Mesenchymal stem cell (in vitro differentiated cells and primary cell): ENCODE results near the gene MYG1.

Source experiments
- DNase-seq: peaks from one replicate; pipeline ENCODE4 v3.0.0-alpha.2; 2013
- H2AFZ ChIP-seq: one replicate; pipeline ENCODE4 v1.6.1; 2013; ENCODE audit warnings: low read depth, mild to moderate bottlenecking, control low read depth, inconsistent platforms, low read length, moderate library complexity
- H2AK5ac ChIP-seq: 2 replicates; pipeline ENCODE4 v1.6.1; 2013; ENCODE audit warnings: low read length, moderate library complexity, mild to moderate bottlenecking, inconsistent platforms; ENCODE audit not compliant: severe bottlenecking
- H2BK120ac ChIP-seq: one replicate; pipeline ENCODE4 v1.6.1; 2013; ENCODE audit warnings: low read depth, mild to moderate bottlenecking, inconsistent platforms, low read length, moderate library complexity
- H2BK12ac ChIP-seq, 2 experiments: one replicate each; pipeline ENCODE4 v1.6.1; 2013; ENCODE audit warnings: inconsistent platforms in 2 of 2, low read length in 2 of 2, mild to moderate bottlenecking in 2 of 2, moderate library complexity in 2 of 2, control low read depth in 1 of 2
- H2BK15ac ChIP-seq: one replicate; pipeline ENCODE4 v1.6.1; 2013; ENCODE audit warnings: mild to moderate bottlenecking, low read depth, inconsistent platforms; ENCODE audit not compliant: poor library complexity, severe bottlenecking
- H2BK5ac ChIP-seq: 2 replicates; pipeline ENCODE4 v1.6.1; 2013; ENCODE audit warnings: low read depth, mild to moderate bottlenecking, low read length, control low read depth, inconsistent platforms; ENCODE audit not compliant: poor library complexity, severe bottlenecking
- H3K14ac ChIP-seq, 2 experiments: one replicate each; pipeline ENCODE4 v1.6.1; 2013; ENCODE audit warnings: inconsistent platforms in 2 of 2, low read length in 2 of 2, control low read depth in 1 of 2, mild to moderate bottlenecking in 1 of 2, moderate library complexity in 1 of 2
- H3K18ac ChIP-seq, 2 experiments: one replicate each; pipeline ENCODE4 v1.6.1; 2013; ENCODE audit warnings: inconsistent platforms in 2 of 2, low read length in 2 of 2, control low read depth in 1 of 2, low read depth in 1 of 2, mild to moderate bottlenecking in 1 of 2
- H3K23ac ChIP-seq, 2 experiments: one replicate each; pipeline ENCODE4 v1.6.1; 2013; ENCODE audit warnings: inconsistent platforms in 2 of 2, low read length in 2 of 2, mild to moderate bottlenecking in 2 of 2, moderate library complexity in 2 of 2, control low read depth in 1 of 2
- H3K27ac ChIP-seq: 2 replicates; pipeline ENCODE4 v1.5.1; 2013; ENCODE audit warnings: mild to moderate bottlenecking, moderate library complexity, low read length, control low read depth, inconsistent platforms; ENCODE audit not compliant: poor library complexity, severe bottlenecking
- H3K27me3 ChIP-seq, 2 experiments: 2 replicates each; pipeline versions ENCODE4 v1.6.1 to v1.7.0; 2013; ENCODE audit warnings: low read length in 2 of 2, mild to moderate bottlenecking in 2 of 2, moderate library complexity in 2 of 2, control low read depth in 1 of 2, inconsistent platforms in 1 of 2; ENCODE audit not compliant: control insufficient read depth in 1 of 2, insufficient read depth in 1 of 2
- H3K36me3 ChIP-seq, 2 experiments: 2 replicates each; pipeline versions ENCODE4 v1.6.1 to v1.7.0; 2013; ENCODE audit warnings: low read length in 2 of 2, control low read depth in 1 of 2, inconsistent platforms in 1 of 2, low read depth in 1 of 2, mild to moderate bottlenecking in 1 of 2; ENCODE audit not compliant: insufficient read depth in 2 of 2, control insufficient read depth in 1 of 2
- H3K4ac ChIP-seq, 2 experiments: one replicate each; pipeline ENCODE4 v1.6.1; 2013; ENCODE audit warnings: inconsistent platforms in 2 of 2, low read length in 2 of 2, mild to moderate bottlenecking in 2 of 2, moderate library complexity in 2 of 2, control low read depth in 1 of 2, low read depth in 1 of 2
- H3K4me1 ChIP-seq: 2 replicates; pipeline ENCODE4 v1.6.1; 2013; ENCODE audit warnings: low read depth, low read length, control low read depth; ENCODE audit not compliant: control insufficient read depth, insufficient read depth
- H3K4me2 ChIP-seq: 2 replicates; pipeline ENCODE4 v1.6.1; 2013; ENCODE audit warnings: low read length, mild to moderate bottlenecking, inconsistent platforms; ENCODE audit not compliant: poor library complexity, severe bottlenecking
- H3K4me3 ChIP-seq, 2 experiments: 2 replicates each; pipeline versions ENCODE4 v1.5.1 to v1.7.0; 2013; ENCODE audit warnings: low read length in 2 of 2, mild to moderate bottlenecking in 2 of 2, control low read depth in 1 of 2, low read depth in 1 of 2; ENCODE audit not compliant: insufficient read depth in 1 of 2
- H3K79me1 ChIP-seq: replicated peaks from 2 replicates; pipeline ENCODE4 v1.6.1; 2013; ENCODE audit warnings: mild to moderate bottlenecking, control low read depth, low read length, inconsistent platforms; ENCODE audit not compliant: poor library complexity, severe bottlenecking
- H3K9ac ChIP-seq: 2 replicates; pipeline ENCODE4 v1.7.0; 2013; ENCODE audit warnings: mild to moderate bottlenecking, low read length, moderate library complexity
- H3K9me3 ChIP-seq: 2 replicates; pipeline ENCODE4 v1.7.0; 2013; ENCODE audit warnings: mild to moderate bottlenecking, low read length; ENCODE audit not compliant: control insufficient read depth
- H4K8ac ChIP-seq: one replicate; pipeline ENCODE4 v1.6.1; 2013; ENCODE audit warnings: inconsistent platforms, mild to moderate bottlenecking, low read length, moderate library complexity
- H4K91ac ChIP-seq: one replicate; pipeline ENCODE4 v1.6.1; 2013; ENCODE audit warnings: mild to moderate bottlenecking, low read length, inconsistent platforms
- WGBS: methylation state at CpG from one replicate; pipeline ENCODE4 v1.1.7; 2013; ENCODE audit warnings: mixed read lengths; 5-methylcytosine and 5-hydroxymethylcytosine counted together

MYG1 gene

GRCh38 chr12:53324779-53325510 lies 25.4 kb downstream of the MYG1 start:
- H3K4me2 ChIP-seq = peak overlapping the region; percentile 85
- no peak overlapping the region for H3K23ac ChIP-seq
- H3K4me3 ChIP-seq = peak overlapping the region; percentile 55 to 79
- no peaks in the 10 kb centered on the region for H3K9me3 ChIP-seq
- H3K18ac ChIP-seq = peak overlapping the region; percentile 65 to 72
- H3K4me1 ChIP-seq = peaks cover 23% of the 10 kb centered on the region
- H4K8ac ChIP-seq = peak overlapping the region; percentile 76
- H2BK5ac ChIP-seq = no peak overlapping the region
- peak overlapping the region in 1 of 2 experiments; percentile 84 for H2BK12ac ChIP-seq
- H2BK120ac ChIP-seq = peak overlapping the region; percentile 80
- H3K9ac ChIP-seq = peak overlapping the region; percentile 94
- peak; percentile 90 for DNase-seq
- H2AFZ ChIP-seq = peak overlapping the region; percentile 91
- peak overlapping the region; percentile 41 for H3K27ac ChIP-seq
- WGBS = under 1% methylated on average over 46 of the region's 69 CpGs
- no peak overlapping the region for H3K14ac ChIP-seq
- peaks cover 12 to 24% of the 10 kb centered on the region in 2 experiments for H3K27me3 ChIP-seq
- H3K36me3 ChIP-seq = peaks cover 0 to 3% of the 10 kb centered on the region in 2 experiments
- peaks cover 9% of the 10 kb centered on the region for H3K79me1 ChIP-seq
- no peak overlapping the region for H2AK5ac ChIP-seq
- H2BK15ac ChIP-seq = peak overlapping the region; percentile 100
- peak overlapping the region; percentile 20 for H4K91ac ChIP-seq
- peak overlapping the region in 1 of 2 experiments; percentile 86 for H3K4ac ChIP-seq

DNA sequence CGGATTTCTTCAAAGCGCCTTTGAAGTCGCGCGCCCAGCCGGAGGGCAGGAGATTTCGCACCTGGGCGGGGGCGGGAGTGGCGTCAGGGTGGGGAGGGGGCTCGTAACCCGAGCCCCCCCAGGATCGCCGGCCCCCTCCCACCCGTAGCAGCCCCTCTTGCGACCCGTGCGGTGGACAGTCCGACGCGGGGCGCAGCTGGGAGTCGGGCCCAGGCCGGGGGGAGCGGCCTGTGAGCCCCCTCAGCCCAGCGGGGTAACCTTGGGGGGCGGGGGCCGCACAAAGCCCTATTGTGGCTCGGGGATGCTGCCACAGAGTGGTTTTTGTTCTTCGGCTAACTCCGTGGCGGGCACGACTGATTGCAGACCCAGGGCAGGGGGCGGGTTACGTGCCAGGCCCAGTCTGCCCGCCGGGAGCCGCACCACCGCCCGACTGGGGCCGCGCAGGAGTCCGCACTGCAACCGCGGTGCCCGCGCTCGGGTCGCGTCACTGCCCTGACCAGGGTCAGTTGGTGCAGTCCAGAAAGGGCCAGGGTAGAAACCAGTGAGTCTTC lies 26.1 kb downstream of the MYG1 start:
- H4K91ac ChIP-seq = no peak overlapping the region
- no peak overlapping the region for H2AK5ac ChIP-seq
- H3K9me3 ChIP-seq = no peaks in the 10 kb centered on the region
- peak overlapping the region in 1 of 2 experiments; percentile 73 for H3K23ac ChIP-seq
- H2AFZ ChIP-seq = peak overlapping the region; percentile 56
- peaks cover 14 to 24% of the 10 kb centered on the region in 2 experiments for H3K27me3 ChIP-seq
- DNase-seq = peak; percentile 24
- WGBS = 2% methylated on average over 47 of the region's 50 CpGs
- H3K4me3 ChIP-seq = peak overlapping the region; percentile 55 to 79
- peak overlapping the region; percentile 80 for H2BK120ac ChIP-seq
- no peak overlapping the region for H2BK5ac ChIP-seq
- H3K4ac ChIP-seq = peak overlapping the region; percentile 36 to 79
- H3K79me1 ChIP-seq = peaks cover 3% of the 10 kb centered on the region
- H3K4me1 ChIP-seq = peaks cover 20% of the 10 kb centered on the region
- no peaks in the 10 kb centered on the region for H3K36me3 ChIP-seq
- peak overlapping the region in 1 of 2 experiments; percentile 40 for H2BK12ac ChIP-seq
- H4K8ac ChIP-seq = peak overlapping the region; percentile 84
- peak overlapping the region; percentile 19 for H2BK15ac ChIP-seq
- H3K9ac ChIP-seq = peak overlapping the region; percentile 94
- H3K27ac ChIP-seq = no peak overlapping the region
- peak overlapping the region; percentile 85 for H3K4me2 ChIP-seq
- H3K18ac ChIP-seq = peak overlapping the region; percentile 81
- peak overlapping the region in 1 of 2 experiments; percentile 75 for H3K14ac ChIP-seq

GRCh38 chr12:53326460-53327185 lies 27.1 kb downstream of the MYG1 start:
- Histone ChIP-seq H3K79me1 (no peaks in the 10 kb centered on the region), H3K27me3 (peaks cover 22 to 25% of the 10 kb centered on the region in 2 experiments), H3K36me3 (no peaks in the 10 kb centered on the region), H3K4ac (no peak overlapping the region), H4K91ac (no peak overlapping the region), H3K23ac (no peak overlapping the region), H2BK15ac (no peak overlapping the region), H3K14ac (no peak overlapping the region), H2BK12ac (no peak overlapping the region), H3K18ac (no peak overlapping the region), H2AFZ (no peak overlapping the region), H3K9ac (no peak overlapping the region), H3K9me3 (no peaks in the 10 kb centered on the region), H3K27ac (no peak overlapping the region), H3K4me2 (no peak overlapping the region), H2BK120ac (no peak overlapping the region), H3K4me3 (no peak overlapping the region), H2BK5ac (no peak overlapping the region), H4K8ac (no peak overlapping the region), H3K4me1 (peaks cover 20% of the 10 kb centered on the region), H2AK5ac (no peak overlapping the region)
- WGBS = 69% methylated on average over 8 of the region's 8 CpGs
- no peak for DNase-seq
